NCI-H1092 (cell line): ENCODE data around the gene TAF10.

Source experiments
- DNase-seq: peaks from one replicate; lab custom pipeline; 2025; lab: John Stamatoyannopoulos, UW

The TAF10 gene

DNA sequence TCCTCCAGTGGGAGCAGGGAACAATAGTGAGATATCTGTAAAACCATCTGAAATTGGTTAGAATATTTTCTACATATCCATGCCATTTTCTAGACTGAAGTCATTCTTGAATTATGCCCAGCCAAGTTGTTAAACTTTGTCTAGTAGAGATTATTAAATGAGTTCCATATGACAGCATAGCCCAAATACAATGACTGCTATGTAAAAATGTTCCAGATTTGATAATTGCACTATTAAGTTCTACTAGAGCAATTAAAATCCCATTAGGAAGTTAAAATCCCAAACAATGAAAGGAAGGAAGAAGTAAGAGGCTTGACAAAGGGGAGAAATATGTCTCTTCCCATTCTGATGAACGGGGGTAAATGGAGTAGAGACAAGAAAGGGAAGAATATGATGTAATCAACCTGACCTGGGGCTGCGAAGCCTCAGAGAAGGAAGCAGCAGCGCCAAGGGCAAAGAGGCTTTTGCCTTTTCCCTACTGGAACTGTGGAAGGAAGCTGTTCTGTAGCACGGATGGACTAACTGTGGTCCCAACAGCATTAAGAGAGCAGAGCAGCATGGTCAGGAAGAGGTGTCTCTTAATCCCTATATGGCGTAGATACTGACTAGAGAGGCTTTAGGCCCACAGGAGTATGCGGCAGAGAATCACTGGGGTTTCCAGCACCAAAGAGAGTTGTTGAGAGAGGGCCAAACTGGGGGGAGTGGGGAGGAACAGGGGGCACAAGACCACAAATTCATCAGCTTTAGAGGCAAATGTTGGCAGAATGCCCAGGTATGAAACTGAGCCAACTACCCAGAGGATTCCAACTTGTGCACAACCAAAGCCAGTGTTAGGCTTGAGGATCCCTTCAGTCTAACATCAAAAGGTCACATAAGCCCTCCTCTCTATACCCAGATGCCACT is 35.3 kb downstream of the TAF10 start:
- peak; percentile 78 for DNase-seq

DNA sequence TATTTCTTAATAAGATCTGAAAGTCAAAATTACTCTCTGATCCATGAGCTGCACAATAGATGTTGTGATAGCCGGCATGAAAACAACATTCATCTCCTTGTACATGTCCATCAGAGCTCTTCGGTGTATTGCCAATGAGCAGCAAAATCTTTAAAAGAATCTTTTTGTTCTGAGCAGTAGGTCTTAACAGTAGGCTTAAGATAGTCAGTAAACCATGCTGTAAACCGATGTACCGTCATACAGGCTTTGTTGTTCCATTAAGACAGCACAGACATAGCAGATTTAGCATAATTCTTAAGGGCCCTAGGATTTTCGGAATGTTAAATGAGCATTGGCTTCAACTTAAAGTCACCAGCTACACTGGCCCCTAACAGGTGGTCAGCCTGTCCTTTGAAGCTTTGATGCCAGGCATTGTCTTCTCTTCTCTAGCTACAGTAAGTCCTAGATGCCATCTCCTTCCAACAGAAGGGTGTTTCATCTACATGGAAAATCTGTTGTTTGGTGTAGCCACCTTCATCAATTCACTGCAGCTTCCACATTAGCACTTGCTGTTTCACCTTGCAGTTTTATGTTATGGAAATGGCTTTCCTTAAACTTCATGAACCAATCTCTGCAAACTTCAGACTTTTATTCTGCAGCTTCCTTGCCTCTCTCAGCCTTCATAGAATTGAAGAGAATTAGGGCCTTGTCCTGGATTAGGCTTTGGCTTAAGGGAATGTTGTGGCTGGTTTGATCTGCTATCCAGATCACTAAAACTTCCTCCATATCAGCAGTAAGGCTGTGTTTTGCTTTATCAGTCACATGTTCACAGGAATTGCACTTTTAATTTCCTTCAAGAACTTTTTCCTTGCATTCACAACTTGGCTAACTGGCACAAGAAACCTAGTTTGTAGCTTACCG is 37.0 kb downstream of the TAF10 start:
- DNase-seq, result no peak

DNA sequence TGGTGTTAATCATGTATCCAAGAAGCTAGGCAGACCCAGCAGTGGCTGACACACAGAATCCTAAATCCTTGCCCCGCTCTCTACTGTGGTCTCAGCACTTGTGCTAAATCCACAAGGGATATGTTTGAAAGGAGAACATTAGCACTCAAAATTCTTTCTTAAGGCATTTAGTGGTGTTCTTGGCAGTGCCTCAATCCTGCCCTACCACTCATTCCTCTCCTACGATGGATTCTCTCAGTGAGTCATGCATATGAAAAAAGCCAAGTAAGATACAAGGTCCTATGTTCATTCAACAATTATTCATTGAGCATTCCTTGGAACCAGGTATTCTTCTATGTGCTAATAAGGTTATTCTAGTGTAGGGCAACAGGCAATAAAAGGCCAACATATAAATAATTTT is 39.8 kb downstream of the TAF10 start:
- no peak for DNase-seq

DNA sequence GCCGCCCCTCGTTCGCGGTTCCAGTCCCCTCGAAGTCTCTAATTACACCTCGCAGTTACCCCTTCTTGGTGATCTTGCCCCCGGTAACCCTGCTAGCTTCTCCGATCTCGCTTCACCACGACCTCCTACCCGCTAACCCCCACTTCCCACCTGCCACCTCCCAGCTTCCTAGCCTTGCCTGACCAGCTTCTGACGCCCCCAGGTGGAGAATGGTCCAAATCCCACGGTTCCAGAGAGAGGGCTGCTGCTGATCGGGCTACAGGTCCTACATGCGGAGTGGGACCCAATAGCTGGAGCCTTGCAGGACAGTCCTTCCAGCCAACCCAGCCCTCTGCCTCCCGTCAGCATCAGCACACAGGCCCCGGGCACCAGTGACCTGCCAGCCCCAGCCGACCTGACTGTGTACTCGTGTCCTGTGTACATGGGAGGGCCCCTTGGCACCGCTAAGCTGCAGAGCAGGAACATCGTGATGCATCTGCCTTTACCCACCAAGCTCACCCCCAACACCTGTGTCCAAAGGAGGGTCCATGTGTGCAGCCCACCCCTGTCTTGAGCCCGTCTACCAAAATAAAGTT is 40.5 kb downstream of the TAF10 start:
- no peak for DNase-seq

DNA sequence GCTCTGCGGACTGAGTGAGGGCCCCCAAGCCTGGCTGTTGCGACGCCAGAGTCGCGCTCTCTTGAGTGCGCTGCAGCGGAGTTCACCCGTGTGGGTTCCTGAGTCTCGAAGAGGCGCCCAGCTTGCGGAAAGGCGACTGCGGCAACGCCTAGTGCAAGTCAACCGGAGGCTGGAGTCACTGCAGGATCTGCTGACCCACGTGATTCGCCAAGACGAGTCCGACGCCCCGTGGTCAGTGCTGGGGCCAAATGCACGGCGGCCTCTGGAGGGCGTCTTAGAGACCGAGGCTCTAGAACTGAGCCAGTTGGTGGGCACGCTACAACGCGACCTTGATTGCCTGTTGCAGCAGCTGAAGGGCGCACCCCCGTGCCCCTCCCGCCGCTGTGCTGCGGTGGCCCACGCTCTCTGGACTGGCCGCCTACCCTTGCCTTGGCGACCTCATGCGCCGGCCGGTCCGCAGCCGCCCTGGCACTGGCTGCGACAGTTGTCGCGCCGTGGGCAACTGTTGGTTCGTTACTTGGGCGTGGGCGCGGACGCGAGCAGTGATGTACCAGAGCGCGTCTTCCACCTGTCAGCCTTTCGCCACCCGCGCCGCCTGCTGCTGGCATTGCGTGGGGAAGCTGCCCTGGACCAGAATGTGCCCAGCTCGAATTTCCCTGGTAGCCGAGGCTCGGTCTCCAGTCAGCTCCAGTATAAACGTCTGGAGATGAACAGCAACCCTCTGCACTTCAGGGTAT is 41.2 kb downstream of the TAF10 start:
- DNase-seq, result no peak

DNA sequence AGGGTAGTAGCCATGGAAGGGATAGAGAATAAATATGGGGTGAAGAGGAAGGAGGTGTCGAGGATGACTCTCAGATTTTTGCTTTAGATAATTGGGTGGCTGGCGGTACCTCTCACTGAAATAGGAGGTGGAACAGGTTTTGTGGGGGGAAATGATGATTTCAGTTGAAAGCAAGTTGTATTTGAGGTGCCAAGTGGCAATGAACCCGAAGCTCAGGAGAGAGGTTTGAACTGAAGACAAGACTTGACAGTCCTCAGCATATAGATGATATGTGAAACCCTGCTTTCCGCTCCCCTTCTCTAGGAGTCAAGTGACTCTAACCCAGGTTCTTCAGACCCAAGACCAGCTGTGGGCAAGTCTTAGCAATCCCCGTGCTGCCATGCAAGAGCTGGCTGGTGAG is 42.3 kb downstream of the TAF10 start:
- DNase-seq, result no peak

DNA sequence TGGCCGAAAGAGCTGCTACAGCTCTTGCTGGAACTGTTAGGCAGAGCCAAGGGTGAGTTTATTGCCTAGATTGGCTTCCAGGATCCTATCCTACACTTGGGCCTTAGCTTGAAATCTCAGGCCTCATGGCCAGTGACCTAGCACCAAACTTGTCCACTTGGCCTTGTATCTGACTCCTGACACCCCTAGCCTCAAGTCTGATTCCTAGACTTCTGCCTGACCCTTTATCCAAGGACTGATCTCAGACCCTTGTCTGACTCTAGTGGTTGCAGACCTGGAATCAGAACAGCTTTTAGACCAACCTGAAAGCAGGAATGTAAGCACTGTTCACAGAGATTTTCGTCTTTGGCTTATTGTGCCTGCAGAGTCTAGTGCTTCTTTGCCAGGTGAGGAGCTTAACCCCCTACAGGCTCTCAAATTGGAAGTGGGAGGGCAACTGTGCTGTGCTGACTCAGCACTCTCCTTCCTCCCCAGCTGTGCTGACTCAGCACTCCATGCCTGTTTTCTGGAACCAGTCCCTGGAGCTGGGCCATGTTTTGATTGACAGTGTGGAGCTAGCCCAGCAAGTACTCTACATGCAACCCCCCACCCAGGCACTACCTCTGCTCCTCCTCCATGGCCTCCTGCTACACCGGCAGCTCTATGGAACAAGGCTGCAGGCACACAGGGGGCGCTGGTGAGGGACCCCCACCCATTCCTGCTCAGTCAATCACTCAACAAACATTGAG is 43.7 kb downstream of the TAF10 start:
- peak; percentile 13 for DNase-seq

DNA sequence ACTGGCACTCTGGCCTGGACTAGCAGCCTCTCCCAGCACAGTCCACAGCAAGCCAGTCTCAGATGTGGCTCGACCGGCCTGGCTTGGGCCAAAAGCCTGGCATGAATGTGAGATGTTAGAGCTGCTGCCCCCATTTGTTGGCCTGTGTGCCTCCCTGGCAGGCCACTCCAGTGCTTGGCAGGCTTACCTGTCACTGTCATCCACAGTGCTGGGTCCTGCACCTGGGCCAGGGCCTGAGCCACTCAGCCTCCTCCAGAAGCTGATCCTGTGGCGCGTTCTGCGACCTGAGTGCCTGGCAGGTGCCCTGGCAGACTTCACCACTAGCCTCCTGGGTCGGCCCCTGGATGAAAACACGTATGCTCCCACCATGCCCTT is 44.7 kb downstream of the TAF10 start:
- no peak for DNase-seq

DNA sequence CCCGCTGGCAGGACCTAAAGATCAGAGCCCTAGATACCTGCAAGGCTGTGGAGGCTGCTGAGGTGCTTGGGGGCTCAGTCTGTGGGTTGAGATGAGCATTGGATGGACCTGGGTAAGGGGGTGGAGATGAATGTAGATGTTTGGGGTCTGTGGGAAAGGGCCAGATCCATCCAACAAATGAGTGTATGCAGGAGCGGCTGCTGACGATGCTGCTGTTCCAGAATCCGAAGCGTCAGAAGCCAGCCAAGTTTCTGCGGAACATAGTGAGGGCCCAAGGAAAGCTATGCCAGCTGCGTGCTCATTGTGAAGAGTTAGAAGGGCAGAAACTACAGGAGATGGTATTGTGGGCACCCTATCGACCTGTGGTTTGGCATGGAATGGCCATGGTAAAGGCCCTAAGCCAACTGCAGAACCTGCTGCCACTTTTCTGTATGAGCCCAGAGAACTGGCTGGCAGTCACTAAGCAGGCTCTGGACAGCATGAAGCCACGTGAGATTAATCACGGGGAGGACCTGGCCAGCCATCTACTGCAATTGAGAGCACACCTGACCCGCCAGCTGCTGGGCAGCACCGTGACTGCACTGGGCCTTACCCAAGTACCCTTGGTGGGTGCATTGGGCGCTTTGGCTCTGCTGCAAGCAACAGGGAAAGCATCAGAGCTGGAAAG is 45.2 kb downstream of the TAF10 start:
- DNase-seq, result no peak

DNA sequence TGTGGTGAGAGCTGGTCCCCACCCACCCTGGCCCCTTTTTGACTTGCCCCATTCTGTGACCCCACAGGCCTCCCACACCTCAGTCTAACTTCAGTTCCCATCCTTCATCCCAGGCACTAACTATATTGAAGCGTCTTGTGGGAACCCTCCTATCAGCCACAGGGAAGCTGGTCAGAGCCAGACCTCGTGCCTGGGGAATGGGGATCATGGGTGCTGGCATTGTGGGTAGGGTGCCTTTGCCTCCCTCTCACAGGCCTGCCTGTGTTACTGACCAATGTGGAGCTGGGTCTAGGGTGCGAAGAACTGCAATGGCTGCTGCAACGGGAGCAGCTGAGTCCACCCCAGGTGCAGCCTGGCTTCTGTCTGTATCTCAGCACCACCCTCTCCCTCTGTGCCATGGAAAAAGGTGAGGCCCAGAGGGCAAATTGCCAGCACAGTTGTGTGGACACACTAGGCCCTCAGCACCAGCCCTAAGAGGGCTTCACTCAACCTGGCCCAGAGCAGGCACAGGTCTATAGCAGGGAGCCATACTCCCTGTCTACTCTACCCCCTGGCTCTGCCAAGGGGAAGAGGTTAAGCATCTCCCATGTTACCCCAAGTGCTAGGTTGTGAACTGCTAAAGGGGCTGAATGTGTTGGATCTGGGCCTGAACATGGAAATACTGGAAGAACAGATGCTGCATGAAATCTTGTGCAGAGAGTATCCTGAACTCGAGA is 45.9 kb downstream of the TAF10 start:
- no peak for DNase-seq

DNA sequence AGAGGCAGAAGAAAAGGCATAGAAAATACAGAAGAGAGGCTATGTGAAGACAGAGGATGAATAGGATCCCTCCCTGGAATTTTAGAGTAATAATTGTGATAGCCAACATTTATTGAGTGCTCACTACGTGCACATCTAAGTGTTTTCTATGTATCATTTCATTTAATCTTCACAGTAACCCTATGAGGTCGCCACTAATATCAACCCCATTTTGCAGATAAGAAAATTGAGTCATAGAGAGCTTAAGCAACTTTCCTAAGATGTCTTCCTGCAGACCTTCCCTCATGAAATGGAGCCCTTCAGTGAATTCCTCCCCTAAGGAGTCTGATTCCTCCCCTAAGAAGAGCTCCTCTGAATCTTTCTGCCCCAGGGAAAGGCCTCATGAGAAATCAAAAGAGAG is 46.7 kb downstream of the TAF10 start:
- no peak for DNase-seq

DNA sequence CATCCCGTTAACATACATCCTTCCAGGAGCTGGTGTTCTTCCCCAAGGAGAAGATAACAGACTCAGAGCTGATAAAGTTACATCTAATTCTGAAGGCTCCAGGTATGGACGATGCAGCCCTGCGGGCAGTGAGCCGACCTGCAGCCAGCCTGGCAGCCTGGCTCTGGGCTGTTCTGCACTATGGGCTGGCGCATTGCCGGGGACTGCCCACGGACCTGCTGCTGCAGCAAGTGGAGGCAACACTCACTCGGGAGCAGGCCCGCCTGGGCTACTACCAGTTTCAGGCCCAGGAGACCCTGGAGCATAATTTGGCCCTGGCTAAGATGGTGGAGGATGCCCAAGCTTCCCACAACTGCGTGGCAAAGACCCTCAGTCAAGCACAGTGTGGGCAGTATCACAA is 48.3 kb downstream of the TAF10 start:
- DNase-seq, result no peak

DNA sequence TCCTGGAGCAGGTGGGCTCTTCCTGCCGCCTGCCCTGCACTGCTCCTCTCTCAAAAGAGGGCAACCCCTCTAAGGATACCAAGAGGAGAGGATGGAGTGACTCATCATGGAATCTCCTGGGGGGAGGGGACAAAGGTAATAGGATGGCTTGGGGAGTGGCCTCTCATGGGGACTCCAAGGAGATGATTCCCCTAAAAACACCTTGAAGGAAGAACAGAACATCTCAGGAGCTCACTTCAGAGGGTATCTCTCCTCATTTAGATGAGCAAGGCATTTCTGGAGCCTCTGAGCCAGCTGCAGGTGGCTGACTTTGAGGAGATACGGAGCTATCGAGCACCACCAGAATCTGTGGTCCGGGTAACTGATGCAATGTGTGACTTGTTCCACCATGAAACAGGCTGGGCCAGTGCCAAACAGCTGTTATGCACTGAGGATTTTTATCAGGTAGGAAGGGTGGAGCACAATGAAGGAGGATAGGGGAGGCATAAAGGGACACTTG is 48.8 kb downstream of the TAF10 start:
- DNase-seq, result no peak

DNA sequence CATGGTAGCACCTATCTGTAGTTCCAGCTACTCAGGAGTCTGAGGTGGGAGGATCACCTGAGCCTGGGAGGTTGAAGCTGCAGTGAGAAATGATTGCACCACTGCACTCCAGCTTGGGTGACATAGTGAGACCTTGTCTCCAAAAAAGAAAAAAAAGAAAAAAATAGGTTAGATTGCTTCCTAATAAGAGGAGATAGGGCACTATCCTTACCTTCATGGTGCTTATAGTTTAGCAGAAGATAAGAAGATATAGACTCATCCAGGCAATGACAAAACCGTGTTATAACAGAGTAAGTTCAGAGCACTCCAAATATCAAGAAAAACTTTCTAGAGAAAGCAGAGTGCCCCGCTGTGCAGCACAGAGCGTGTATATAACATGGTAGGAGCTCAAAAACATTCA is 50.7 kb downstream of the TAF10 start:
- no peak for DNase-seq
